ENCODE data around the gene TMCO1. TPM values are rescaled to one million over a fixed set of nuclear protein-coding genes. Genes with fewer than 3 reads are reported as not detected.

The TMCO1 gene
- total and polyA plus RNA-seq, 2 of the 13 experiments (the other 11 are each of a cell fraction or from before 2014, with no cell fraction given): 106 to 119 TPM

GRCh38 chr1:165680303-165680702 is 88.4 kb downstream of the TMCO1 start:
- BruUV-seq (replicated peaks): no TSS peak
- H3K36me3 ChIP-seq (replicated peaks in 1 of 2; ENCODE audit: control insufficient read depth in 1 of 2, insufficient read depth in 2 of 2, low read length in 2 of 2): peaks cover 6 to 45% of the 10 kb centered on the region in 2 experiments

More at GRCh38 chr1:165680303-165680702, 88.4 kb downstream of the TMCO1 start:
- FAIRE-seq (no peak), DNase-seq (ENCODE audit: low spot score) (no peak), ATAC-seq (no peak)
- POLR2A ChIA-PET: no interaction called here
- Histone ChIP-seq H3K4me2 (ENCODE audit: low read depth, low read length) (no peak overlapping the region), H2AFZ (ENCODE audit: low read length) (no peak overlapping the region), H3K4me1 (ENCODE audit: insufficient read depth, low read length) (no peaks in the 10 kb centered on the region), H3K27me3 (ENCODE audit: control insufficient read depth in 1 of 2, insufficient read depth in 2 of 2, low read length in 2 of 2) (no peaks in the 10 kb centered on the region), H3K9ac (ENCODE audit: insufficient read depth, low read depth, low read length) (no peak overlapping the region), H3K79me2 (ENCODE audit: insufficient read depth, low read length) (no peaks in the 10 kb centered on the region), H3K9me3 (ENCODE audit: low read length) (no peaks in the 10 kb centered on the region), H3K4me3 (replicated peaks in 1 of 3; ENCODE audit: insufficient read depth in 1 of 3, low read depth in 2 of 3, low read length in 3 of 3) (no peak overlapping the region), H4K20me1 (ENCODE audit: insufficient read depth, low read length) (no peaks in the 10 kb centered on the region), H3K27ac (ENCODE audit: extremely low read length, insufficient read depth, low read length) (no peak overlapping the region)
- TF ChIP-seq, protein P1, sequence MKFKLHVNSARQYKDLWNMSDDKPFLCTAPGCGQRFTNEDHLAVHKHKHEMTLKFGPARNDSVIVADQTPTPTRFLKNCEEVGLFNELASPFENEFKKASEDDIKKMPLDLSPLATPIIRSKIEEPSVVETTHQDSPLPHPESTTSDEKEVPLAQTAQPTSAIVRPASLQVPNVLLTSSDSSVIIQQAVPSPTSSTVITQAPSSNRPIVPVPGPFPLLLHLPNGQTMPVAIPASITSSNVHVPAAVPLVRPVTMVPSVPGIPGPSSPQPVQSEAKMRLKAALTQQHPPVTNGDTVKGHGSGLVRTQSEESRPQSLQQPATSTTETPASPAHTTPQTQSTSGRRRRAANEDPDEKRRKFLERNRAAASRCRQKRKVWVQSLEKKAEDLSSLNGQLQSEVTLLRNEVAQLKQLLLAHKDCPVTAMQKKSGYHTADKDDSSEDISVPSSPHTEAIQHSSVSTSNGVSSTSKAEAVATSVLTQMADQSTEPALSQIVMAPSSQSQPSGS (CRISPR knock-in tag; IDR thresholded peaks at IDR 0.05): no peak
- TF ChIP-seq, protein P2, sequence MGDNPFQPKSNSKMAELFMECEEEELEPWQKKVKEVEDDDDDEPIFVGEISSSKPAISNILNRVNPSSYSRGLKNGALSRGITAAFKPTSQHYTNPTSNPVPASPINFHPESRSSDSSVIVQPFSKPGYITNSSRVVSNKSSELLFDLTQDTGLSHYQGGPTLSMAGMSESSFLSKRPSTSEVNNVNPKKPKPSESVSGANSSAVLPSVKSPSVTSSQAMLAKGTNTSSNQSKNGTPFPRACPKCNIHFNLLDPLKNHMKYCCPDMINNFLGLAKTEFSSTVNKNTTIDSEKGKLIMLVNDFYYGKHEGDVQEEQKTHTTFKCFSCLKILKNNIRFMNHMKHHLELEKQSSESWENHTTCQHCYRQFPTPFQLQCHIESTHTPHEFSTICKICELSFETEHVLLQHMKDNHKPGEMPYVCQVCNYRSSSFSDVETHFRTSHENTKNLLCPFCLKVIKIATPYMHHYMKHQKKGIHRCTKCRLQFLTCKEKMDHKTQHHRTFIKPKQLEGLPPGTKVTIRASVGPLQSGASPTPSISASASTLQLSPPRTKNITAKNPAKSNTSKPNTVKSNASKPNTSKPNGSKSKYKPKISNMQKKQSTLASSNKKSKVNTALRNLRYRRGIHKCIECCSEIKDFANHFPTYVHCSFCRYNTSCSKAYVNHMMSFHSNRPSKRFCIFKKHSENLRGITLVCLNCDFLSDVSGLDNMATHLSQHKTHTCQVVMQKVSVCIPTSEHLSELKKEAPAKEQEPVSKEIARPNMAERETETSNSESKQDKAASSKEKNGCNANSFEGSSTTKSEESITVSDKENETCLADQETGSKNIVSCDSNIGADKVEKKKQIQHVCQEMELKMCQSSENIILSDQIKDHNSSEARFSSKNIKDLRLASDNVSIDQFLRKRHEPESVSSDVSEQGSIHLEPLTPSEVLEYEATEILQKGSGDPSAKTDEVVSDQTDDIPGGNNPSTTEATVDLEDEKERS (CRISPR knock-in tag; IDR thresholded peaks at IDR 0.05): no peak
- WGBS (ENCODE audit: low lambda C conversion rate): 86% methylated on average over 2 of the region's 2 CpGs
- in situ Hi-C loops (cut with HindIII; ENCODE audit: extremely low pct_ligation_motif_present, low pct_unique_long_range_greater_than_20kb): no loop called here
- intact Hi-C loops (cut with micrococcal nuclease; ENCODE audit: unreplicated experiment): no loop called here
- CTCF ChIA-PET (ENCODE audit: low intra/inter-chr PET ratio, low total read pairs): no interaction called here

Data from HepG2 (cell line).